GM19397 (cell line): ENCODE data around the gene DHRS12.
A peak's percentile ranks its signal among the peaks of the same experiment; 100 is the strongest.
"Not testable (repeated sequence)": the region's sequence is repeated elsewhere in the genome, so short reads cannot be mapped to it uniquely, and the experiment has no call there.

Experiments used
- ATAC-seq: cut with Tn5 transposase; IDR thresholded peaks from one replicate; pipeline ENCODE4 v1.9.1; 2021; ENCODE audit warnings: mild to moderate bottlenecking, moderate library complexity; ENCODE audit not compliant: unreplicated experiment

The DHRS12 gene

DNA sequence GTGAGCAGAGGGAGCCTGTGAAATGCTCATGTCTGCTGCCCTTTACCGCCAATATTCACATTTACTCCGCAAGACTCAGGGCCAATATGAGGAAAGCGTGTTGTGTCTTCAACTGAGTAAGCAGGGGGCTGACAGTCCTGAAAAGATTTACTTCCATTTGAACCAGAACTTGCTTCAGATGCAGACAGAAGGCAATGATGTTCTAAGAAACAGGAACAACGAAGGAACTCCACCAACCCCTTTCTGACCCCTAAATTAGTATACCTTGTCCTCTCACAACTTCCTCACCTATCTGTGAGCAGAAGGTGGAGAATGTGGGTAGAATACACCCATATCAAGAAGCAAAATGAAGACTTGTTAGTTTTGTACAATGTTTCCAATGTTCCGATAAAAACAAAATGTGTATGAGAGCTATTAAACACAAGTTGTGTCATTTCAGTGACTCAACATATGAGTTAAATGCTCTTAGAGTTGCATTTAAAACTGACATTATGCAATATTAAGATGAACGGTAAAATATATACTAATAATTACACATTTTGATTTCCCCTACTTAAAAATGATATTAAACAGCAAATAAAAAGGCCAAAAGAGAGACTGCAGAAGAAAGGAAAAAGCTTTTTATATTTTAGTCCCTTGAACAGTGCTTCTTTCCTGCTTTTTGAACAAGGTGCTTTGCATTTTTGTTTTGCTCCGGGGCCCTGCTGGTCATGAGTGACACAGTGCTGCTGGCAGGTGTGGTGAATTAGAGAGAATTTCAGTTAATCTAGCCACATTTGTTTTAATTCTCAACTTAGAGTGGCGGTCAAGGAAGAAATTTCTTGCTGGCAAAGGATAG lies 25.0 kb upstream of the DHRS12 start:
- ATAC-seq, result no peak

DNA sequence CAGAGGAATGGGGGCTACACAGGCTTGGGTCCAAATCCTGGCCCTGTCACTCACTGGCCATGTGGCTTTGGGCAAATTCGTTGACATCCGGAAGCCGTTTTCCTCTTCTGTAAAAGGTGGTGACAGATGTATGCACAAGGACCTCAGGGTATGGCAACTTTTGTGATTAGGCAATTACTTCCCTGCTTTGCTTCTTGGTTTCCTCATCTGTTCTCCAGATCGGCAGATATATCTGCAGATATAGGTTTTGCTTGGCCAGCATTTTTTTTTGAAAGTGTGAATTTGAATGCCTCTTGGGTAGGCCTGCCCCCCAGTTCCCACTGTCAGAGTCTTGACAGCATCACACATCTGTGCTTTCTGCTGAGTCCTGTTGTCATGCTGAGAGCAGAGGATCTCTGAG lies 23.3 kb upstream of the DHRS12 start:
- no peak for ATAC-seq

DNA sequence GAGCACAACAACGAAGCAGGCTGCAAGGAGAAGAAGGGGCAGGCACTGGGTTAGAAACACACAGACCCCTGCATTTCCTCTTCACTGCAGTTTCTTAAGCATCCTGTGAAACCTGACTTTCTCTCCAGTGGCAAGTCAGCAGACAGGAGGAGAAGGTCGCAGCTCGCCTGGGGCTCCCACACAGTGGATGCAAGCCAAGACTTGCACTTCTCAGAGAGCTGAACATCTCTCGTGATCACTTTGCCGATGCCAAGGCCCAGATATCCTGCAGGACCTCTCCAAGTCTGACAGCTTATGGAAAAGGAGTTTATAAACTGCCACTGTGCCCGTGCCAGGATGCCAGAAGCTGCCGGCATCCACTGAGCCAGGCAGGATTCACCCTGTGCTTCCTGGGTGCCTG lies 22.6 kb upstream of the DHRS12 start:
- ATAC-seq, result no peak

DNA sequence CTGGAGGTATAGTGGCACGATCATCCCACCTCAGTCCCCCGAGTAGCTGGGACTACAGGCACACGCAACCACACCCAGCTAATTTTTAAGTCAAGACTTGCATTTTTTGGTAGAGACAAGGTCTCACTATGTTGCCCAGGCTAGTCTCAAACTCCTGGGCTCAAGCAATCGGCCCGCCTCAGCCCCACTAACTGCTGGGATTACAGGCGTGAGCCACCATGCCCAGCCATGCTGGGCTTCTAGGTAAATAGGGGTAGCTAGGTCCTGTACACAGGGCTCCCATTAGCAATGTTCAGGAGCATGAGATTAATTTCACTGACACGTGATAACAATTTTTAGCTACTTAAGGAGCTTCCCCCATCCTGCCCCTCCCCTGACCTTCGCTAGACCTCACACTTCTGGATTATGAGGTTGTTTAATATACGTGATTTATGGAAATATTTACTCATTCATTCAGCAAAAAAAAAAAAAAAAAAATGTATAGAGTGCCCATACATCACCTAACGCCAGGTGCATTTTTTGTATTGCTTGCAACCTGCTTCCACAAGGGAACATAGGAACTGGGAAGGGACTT lies 21.8 kb upstream of the DHRS12 start:
- no peak for ATAC-seq

DNA sequence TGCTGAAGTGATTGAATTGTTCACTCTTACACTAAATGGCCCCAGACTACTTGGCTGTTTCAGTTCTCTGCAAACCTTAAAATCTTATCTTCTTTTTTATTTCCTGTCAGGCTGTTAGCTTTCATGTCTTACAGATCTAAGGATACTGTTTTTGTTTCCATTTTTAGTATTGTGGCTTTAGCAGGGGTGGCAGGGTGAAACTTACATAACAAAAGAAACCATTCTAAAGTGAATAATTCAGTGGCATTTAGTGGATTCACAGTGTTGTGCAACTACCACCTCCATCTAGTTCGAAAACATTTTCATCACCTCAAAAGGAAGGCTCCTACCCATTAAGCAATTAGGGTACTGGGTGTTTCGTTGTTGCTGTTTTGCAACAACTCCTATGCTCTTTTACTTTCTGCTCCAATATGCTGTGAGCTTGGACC lies 21.2 kb upstream of the DHRS12 start:
- no peak for ATAC-seq

DNA sequence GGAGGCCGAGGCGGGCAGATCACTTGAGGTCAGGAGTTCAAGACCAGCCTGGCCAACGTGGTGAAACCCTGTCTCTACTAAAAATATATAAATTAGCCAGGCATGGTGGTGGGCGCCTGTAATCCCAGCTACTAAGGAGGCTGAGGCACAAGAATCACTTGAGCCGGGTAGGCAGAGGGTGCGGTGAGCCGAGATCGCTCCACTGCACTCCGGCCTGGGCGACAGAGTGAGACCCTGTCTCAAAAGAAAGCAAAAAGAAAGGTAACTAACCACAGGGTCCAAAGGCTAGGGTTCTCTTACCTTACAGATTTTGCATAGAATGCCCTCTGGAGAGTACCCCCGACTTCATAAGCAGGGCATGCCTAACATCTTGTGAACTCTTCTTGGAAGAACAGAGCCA lies 20.7 kb upstream of the DHRS12 start:
- ATAC-seq, result not testable (repeated sequence)

DNA sequence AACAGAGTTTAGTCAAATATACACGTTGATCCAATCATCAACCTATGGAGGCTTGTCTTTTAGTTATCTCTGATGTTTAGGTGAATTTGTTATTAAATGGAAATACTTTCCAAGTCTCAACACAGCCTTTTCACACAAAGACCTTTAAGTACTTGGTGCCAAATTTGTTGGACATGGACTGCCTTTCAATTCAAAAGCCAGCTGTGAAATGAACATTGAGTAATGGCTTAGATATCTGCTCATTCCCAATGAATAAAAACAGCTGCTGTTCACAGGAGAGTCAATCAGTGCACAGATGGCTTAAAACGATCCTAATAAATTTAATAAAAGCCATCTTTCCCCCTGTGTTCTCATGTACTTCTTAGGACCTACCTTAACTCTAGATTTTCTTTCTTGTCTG lies 19.9 kb upstream of the DHRS12 start:
- no peak for ATAC-seq

DNA sequence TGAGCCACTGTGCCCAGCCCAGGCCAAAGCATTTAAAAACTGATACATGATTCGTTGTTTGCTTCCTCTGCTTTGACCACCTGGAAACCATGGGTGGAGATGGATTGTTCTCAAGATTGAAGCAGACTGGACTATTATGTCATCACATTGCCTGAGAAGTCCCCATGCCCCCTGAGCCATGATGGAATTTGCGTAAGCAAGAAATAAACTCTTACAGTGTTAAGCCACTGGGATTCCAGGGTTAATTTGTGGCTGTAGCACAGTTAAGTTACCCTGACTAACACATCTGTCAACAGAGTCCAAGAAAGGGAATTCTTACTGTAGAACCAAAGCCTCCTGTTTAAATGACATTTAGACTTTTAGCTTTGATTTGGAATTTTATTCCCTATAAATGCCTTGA lies 19.4 kb upstream of the DHRS12 start:
- ATAC-seq, result no peak

DNA sequence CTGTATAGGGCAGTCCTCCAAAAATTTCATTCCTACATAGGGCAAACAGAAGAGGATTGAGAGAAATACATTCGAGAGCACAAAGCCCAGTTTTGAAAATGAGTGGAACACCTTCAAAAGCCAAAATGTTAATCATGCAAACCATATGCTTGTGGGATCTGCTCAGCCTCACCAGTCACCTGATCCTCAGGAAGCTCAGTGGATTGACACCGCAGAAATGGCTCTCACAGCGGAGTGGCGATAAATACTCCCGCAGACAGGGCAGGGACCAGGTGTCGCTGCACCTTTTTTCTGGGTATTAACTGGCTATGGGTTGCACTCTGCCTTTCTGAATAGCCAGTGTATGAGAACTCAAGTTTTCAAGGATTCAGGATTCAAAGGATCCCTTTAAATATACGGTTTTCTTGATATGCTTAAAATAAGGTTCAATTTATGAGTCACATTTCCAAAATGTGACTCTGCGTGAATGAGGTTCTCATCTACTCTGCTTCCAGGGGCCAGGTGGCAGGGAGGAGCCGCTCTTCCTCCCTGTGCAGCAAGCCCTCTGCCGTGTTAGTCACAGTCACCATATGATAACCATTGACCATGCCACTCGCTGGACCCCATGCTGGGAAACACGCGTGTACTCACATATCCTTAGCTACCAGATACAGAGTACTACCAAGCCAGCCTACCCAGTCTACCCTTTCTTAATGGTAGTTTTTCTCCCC lies 18.3 kb upstream of the DHRS12 start:
- no peak for ATAC-seq

DNA sequence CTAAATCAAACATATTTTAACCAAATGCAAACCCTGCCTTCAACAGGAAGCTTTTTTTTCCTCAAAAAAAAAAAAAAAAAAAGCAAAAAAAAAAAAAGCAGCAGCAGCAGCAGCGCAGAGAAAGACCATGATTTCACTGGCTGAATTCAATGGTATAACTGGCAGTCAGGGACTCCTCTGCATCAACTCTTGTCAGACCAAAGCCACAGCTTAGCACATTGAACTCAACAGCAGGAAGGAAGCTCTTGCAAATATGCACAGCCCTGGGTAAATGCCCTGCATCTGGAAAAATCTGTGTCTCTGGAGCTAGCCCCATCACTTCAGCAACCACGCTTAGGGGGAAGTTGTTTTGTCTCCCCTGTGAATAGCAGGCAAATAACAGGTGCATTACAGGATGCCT lies 17.6 kb upstream of the DHRS12 start:
- ATAC-seq, result no peak

DNA sequence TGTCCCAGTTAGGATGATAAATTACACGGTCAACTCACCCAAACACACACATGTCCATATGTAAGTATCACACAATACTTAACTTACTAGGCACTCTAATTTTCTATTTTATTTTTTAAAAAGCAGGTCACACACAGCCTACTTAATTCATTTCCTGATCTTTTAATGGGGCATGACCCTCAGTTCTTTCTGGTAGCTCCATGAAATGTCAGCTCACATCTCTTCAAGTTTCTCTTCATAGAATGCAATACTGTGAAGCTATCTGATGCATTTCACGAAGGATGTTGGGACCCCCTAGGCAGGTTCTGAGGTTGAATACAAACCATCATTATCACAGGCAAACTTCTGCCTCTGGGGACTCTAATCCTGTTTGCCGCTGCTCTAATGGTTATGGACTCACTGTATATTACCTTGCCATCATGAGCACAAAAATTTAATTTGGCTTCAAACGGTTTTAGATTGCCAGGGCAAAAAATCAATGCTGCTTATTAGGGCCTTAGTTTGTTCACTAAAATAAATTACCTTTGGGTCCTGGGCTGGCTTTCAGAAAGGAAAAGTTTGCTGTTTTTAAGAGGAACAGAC lies 16.1 kb upstream of the DHRS12 start:
- no peak for ATAC-seq

DNA sequence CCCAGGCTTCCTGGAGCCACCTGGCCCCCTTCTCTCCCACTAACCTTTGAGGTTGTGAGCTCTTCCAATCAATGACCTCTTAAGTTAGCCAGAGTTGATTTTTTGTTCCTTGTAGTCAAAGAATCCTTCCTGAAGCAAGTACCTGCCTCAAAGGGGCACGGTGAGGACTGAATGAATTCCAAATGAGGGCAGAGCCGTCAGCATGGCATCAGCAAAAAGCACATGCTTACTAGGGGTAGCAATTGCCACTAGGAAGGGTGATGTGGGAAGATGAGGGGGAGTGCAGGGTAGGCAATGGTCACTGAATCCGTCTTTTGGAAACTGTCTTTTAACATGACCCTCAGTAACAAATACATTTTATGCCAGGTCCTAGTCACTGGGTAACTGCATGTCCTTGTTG lies 15.6 kb upstream of the DHRS12 start:
- no peak for ATAC-seq

DNA sequence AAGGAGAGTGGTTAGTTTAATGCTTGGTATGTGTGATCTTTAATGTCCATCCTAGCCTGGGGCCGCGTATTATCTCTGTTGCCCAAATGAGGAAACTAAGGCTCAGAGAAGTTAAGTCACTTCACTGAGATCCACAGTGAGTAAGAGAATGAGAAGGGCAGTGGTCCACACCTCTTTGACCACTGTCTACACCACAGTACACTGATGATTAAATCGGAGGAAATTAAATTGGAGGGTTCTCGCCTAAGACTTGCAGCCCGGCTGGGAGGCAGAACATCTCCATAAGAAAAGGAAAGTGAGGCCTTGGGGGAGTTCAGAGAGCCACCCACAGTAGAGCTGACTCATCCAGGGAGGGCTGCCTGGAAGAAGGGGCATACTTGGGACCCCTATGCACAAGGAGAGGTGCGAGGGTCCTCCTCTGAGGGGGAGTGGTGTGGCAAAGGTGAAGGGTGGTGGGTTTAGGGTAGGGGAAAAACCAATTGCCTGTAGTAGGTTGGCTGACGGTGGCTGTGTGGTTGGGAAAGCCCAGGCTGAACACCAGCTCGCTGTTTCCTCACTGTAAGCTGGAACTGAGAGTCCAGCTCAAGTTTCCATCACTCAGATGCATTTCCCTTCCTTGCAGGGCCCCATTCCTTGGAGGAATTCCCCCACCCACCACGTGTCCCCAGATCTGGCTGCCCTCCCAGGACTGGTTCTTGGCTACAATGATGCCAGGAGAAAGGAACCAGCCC lies 15.0 kb upstream of the DHRS12 start:
- no peak for ATAC-seq

DNA sequence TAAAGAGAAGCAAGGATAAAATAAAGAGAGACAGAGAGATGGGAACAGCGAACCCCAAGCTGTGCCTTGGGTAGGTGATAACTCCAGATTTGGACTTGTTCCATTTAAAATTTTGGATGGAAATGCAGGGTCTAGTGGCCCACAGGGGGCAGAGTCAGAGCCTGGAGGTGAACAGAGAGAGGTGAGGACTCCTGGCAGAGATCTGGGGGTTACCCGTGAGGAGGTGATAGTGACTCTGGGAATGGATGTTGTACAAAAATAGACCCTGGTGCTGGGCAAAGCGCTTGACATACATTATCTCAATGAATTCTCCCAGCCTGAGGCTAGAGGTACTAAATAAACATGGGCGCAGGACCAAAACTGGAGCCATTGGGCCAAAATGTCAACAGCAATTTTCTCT lies 14.3 kb upstream of the DHRS12 start:
- ATAC-seq, result no peak

DNA sequence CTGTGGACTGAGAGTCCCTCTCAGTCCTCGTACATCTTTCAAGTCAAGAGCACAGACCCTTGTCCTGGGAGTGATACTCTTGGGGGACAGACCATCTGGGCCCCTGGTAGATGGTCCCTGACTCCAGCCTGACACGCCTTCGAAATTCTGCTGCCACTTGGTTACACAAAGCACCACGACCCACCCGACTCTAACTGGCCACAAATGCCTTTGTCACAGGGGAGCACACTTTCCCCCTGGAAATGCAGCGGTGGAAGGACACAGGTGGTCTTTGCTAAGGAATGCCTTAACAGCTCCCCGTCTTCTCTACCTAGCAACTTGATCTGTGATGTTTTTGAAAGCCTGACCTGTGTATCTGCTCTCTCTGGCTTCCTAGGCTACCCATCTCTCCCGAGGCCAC lies 13.8 kb upstream of the DHRS12 start:
- no peak for ATAC-seq

DNA sequence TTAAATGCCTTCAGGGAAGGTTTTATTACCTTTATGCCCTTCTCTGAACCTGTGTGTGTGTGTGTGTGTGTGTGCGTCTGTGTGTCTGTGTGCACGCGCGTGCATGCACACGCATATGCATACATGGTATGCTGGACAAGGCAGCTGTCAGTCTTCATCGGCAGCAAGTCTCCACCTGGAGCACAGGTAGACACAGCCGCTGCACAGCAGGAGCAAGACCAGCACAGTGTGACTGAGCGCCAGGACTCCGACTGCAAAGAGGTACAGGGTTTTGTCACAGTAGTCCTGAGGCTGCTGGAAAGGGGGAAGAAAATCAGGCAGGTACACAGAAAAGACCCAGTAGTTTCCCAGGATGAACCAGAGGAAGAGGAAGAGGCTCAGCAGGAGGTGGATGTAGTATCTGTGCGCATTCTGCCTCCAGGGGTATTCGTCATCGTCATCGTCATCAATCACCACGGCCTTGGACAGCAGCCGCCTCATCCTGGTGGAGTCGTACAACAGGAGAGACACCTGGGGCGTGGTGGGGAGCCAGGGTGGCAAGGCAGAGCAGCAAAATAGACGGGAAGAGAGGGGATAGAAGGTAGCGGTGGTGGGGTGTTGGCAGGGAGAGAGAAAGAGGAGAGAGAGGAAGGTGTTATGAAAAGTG lies 12.8 kb upstream of the DHRS12 start:
- ATAC-seq, result no peak

DNA sequence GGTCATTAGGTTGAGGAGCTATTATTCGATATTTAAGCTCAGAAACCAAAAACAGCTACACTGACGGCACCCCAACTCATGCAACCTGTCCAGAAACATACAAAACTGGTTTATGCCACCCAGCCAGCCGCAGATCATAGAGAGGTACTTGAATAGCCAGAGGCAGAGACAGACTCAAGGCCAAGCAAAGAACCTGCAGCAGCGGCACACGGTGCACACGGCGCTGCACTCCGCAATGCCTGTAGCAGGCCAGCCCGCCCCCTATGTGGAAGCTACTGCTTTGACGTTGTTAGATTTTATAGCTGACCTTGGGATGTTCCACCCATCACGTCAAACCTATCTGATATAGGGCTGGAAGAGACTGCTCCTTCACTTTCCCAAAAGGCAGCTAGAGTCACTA lies 11.9 kb upstream of the DHRS12 start:
- no peak for ATAC-seq

DNA sequence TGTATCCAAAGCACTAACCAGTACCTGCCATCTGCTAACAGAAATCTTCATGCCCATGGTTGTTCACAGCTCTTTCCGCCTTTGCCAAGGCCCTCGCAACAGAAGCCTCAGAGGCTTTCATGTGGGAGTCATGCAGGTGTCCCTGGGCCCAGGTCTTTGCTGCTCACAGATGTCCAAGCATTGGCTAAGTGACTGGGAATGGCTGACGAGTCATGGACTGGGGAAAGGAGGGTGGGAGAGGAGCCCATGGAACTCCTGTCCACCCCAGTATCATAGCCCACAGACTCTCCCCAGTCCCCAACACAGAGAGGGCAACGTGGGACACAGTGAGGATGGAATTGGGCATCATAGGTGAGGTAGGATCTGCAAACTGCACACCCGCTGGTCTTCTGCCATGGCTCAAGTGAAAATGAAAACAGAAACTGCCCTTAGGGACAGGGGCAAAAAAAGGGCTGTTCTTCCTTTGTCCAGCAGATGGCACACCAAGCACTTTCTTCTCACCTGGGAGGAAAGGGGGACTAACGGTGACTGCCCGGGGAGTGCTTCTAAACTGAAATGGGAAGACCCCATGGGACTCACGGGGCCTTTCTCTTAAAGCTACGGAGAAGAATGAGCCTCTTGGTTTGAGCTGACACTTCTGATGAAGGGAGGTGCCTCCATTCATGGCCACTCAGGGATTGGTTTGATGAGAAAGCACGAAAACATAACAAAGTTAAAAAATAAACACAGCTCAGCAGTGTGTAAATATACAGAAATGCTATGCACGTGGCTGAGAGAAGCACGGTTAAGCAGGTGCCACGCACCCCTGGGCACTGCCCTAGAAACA lies 11.1 kb upstream of the DHRS12 start:
- peak; percentile 59 for ATAC-seq

DNA sequence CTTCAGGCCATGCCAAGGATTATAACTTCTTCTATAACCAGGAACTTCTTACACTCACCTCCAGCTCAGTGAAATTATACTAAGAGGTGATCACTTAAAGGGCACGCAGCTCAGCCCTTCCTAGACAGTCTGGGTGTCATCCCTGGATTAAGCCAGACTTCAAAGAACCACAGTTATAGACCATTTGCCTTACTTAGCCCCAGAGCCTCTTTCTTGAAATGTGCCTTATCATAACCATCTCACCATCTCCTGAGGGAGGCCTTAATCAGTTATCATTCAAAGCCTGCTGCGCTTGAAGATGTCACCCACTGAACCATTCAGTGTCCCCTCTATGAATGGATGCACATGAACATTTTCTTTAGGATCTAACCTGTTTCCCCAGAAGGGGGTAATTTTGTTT lies 10.1 kb upstream of the DHRS12 start:
- no peak for ATAC-seq
